IMR-90 (cell line): ENCODE results near the gene HOXC6. TPM values are rescaled to one million over a fixed set of nuclear protein-coding genes. Genes with fewer than 3 reads are reported as not detected.

Source experiments
- ATAC-seq: fragments of 200-7000 bp; cut with Tn5 transposase; 2 replicates; pipeline ENCODE4 v1.9.1; 2020; ENCODE audit warnings: low read depth, mild to moderate bottlenecking, moderate library complexity
- BruUV-seq: library from RNA; stranded (reverse); fragments of 400-500 nt; replicated peaks from 2 replicates; lab custom pipeline; 2021; lab: Mats Ljungman, UMichigan
- CTCF ChIA-PET: fragments of 300-600 bp; formaldehyde crosslinking; extraction: SDS; loops from one replicate; lab custom pipeline; 2021; ENCODE audit warnings: antibody characterized with exemption; lab: Yijun Ruan, JAX
- POLR2A ChIA-PET: fragments of 300-600 bp; sonication (Branson Sonifier 250); formaldehyde crosslinking; loops from one replicate; lab custom pipeline; 2022; ENCODE audit warnings: antibody characterized with exemption; ENCODE audit not compliant: unreplicated experiment; lab: Charles Lee
- DNase-seq: peaks from one replicate; pipeline ENCODE4 v3.0.0; 2013
- H2AFZ ChIP-seq: replicated peaks from 2 replicates; pipeline ENCODE3; 2013; ENCODE audit warnings: low read length, mild to moderate bottlenecking; ENCODE audit not compliant: poor library complexity
- H2AK5ac ChIP-seq: 2 replicates; pipeline ENCODE4 v1.6.1; 2013; ENCODE audit warnings: low read depth, low read length, inconsistent platforms
- H2AK9ac ChIP-seq: replicated peaks from 2 replicates; pipeline ENCODE3; 2013; ENCODE audit warnings: mild to moderate bottlenecking, low read depth, low read length, moderate library complexity; ENCODE audit not compliant: poor library complexity
- H2BK120ac ChIP-seq: 2 replicates; pipeline ENCODE4 v1.6.1; 2013; ENCODE audit warnings: low read depth, low read length, inconsistent platforms
- H2BK15ac ChIP-seq: 3 replicates; pipeline ENCODE4 v1.6.1; 2013; ENCODE audit warnings: low read depth, low read length, inconsistent platforms
- H2BK20ac ChIP-seq: 2 replicates; pipeline ENCODE4 v1.6.1; 2013; ENCODE audit warnings: low read depth, mild to moderate bottlenecking, inconsistent platforms, low read length, moderate library complexity
- H2BK5ac ChIP-seq: 2 replicates; pipeline ENCODE4 v1.6.1; 2013; ENCODE audit warnings: mild to moderate bottlenecking, low read depth, low read length, inconsistent platforms; ENCODE audit not compliant: poor library complexity, severe bottlenecking
- H3K14ac ChIP-seq: replicated peaks from 2 replicates; pipeline ENCODE4 v1.6.1; 2013; ENCODE audit warnings: low read depth, low read length, inconsistent platforms
- H3K18ac ChIP-seq: 2 replicates; pipeline ENCODE4 v1.6.1; 2013; ENCODE audit warnings: low read depth, low read length, control low read depth
- H3K23ac ChIP-seq: 2 replicates; pipeline ENCODE4 v1.6.1; 2013; ENCODE audit warnings: low read depth, low read length, inconsistent platforms
- H3K27ac ChIP-seq: 2 replicates; pipeline ENCODE4 v1.5.1; 2013; ENCODE audit warnings: mild to moderate bottlenecking, control low read depth, low read length; ENCODE audit not compliant: insufficient read depth
- H3K27me3 ChIP-seq: 2 replicates; pipeline ENCODE4 v1.6.1; 2013; ENCODE audit warnings: low read length; ENCODE audit not compliant: control insufficient read depth, insufficient read depth
- H3K36me3 ChIP-seq: 2 replicates; pipeline ENCODE4 v1.6.1; 2013; ENCODE audit warnings: low read length, mixed read lengths; ENCODE audit not compliant: control insufficient read depth, insufficient read depth
- H3K4ac ChIP-seq: 2 replicates; pipeline ENCODE4 v1.6.1; 2013; ENCODE audit warnings: low read depth, low read length, inconsistent platforms
- H3K4me1 ChIP-seq: 2 replicates; pipeline ENCODE4 v1.6.1; 2013; ENCODE audit warnings: low read length, mixed read lengths; ENCODE audit not compliant: control insufficient read depth, insufficient read depth
- H3K4me2 ChIP-seq: 2 replicates; pipeline ENCODE4 v1.6.1; 2013; ENCODE audit warnings: low read depth, mild to moderate bottlenecking, control low read depth, low read length, moderate library complexity
- H3K4me3 ChIP-seq: 2 replicates; pipeline ENCODE4 v1.5.1; 2013; ENCODE audit warnings: low read depth, mild to moderate bottlenecking, control low read depth, low read length, moderate library complexity; ENCODE audit not compliant: insufficient read depth
- H3K56ac ChIP-seq: 2 replicates; pipeline ENCODE4 v1.6.1; 2013; ENCODE audit warnings: low read length, inconsistent platforms; ENCODE audit not compliant: insufficient read depth; ENCODE audit errors: extremely low read depth
- H3K79me1 ChIP-seq, 2 experiments: 2 replicates each; pipeline ENCODE4 v1.6.1; 2013; ENCODE audit warnings: low read length in 2 of 2, inconsistent platforms in 1 of 2, low read depth in 1 of 2
- H3K9ac ChIP-seq: 2 replicates; pipeline ENCODE4 v1.6.1; 2013; ENCODE audit warnings: low read depth, low read length, control low read depth
- H3K9me1 ChIP-seq: 2 replicates; pipeline ENCODE4 v1.6.1; 2013; ENCODE audit warnings: low read length, inconsistent platforms; ENCODE audit not compliant: insufficient read depth
- H3K9me3 ChIP-seq: 2 replicates; pipeline ENCODE4 v1.6.1; 2013; ENCODE audit warnings: low read length; ENCODE audit not compliant: control insufficient read depth, insufficient read depth
- H4K20me1 ChIP-seq: 2 replicates; pipeline ENCODE4 v1.6.1; 2013; ENCODE audit warnings: low read length, inconsistent platforms; ENCODE audit not compliant: insufficient read depth
- H4K5ac ChIP-seq: 2 replicates; pipeline ENCODE4 v1.6.1; 2013; ENCODE audit warnings: mild to moderate bottlenecking, low read depth, low read length, control low read depth
- H4K8ac ChIP-seq, 2 experiments: 2 replicates each; pipeline ENCODE4 v1.6.1; 2013; ENCODE audit warnings: low read depth in 2 of 2, low read length in 2 of 2, control low read depth in 1 of 2, inconsistent platforms in 1 of 2
- H4K91ac ChIP-seq: 2 replicates; pipeline ENCODE4 v1.6.1; 2013; ENCODE audit warnings: low read depth, low read length, inconsistent platforms; ENCODE audit not compliant: insufficient read depth
- CEBPB ChIP-seq: IDR thresholded peaks from 2 replicates; pipeline ENCODE4 v1.6.1; 2012; ENCODE audit warnings: low read depth, low read length, improper control_type of control experiment
- CHD1 ChIP-seq: IDR thresholded peaks from 2 replicates; pipeline ENCODE4 v1.6.1; 2012; ENCODE audit warnings: low read depth, low read length, improper control_type of control experiment
- MAZ ChIP-seq: IDR thresholded peaks from 2 replicates; pipeline ENCODE4 v1.6.1; 2012; ENCODE audit warnings: low read depth, mild to moderate bottlenecking, low read length, improper control_type of control experiment, moderate library complexity, borderline replicate concordance
- MXI1 ChIP-seq: IDR thresholded peaks from 2 replicates; pipeline ENCODE4 v1.6.1; 2012; ENCODE audit warnings: low read depth, mild to moderate bottlenecking, low read length, moderate library complexity, borderline replicate concordance
- POLR2A ChIP-seq: IDR thresholded peaks from 2 replicates; pipeline ENCODE4 v1.6.1; 2012; ENCODE audit warnings: mild to moderate bottlenecking, low read depth, low read length
- RAD21 ChIP-seq: IDR thresholded peaks from 2 replicates; pipeline ENCODE4 v1.6.1; 2012; ENCODE audit warnings: low read length, improper control_type of control experiment
- RFX5 ChIP-seq: IDR thresholded peaks from 2 replicates; pipeline ENCODE4 v1.8.0; 2012; ENCODE audit warnings: low read depth, mild to moderate bottlenecking, low read length, moderate library complexity
- SMC3 ChIP-seq: fragments of 150-350 bp; IDR thresholded peaks from 2 replicates; pipeline ENCODE4 v1.6.1; 2016; ENCODE audit warnings: low read depth, mild to moderate bottlenecking, antibody characterized with exemption, low read length, moderate library complexity
- WGBS, 2 experiments: methylation state at CpG; one replicate each; pipeline versions ENCODE4 v1.1.5 to v1.1.7; 2013; ENCODE audit warnings: missing lambda C conversion rate in 2 of 2; ENCODE audit not compliant: insufficient read length in 1 of 2; ENCODE audit errors: extremely low coverage in 2 of 2; 5-methylcytosine and 5-hydroxymethylcytosine counted together
- dilution Hi-C: fragments of 300-500 bp; cut with HindIII; formaldehyde crosslinking; loops from one replicate; pipeline ENCODE4 v1.14.3; 2018; ENCODE audit warnings: low sequenced_read_pairs; ENCODE audit not compliant: unreplicated experiment
- in situ Hi-C: fragments of 300-500 bp; cut with MboI; formaldehyde crosslinking; loops from 3 replicates; pipeline ENCODE4 v1.14.3; 2019; ENCODE audit warnings: low sequenced_read_pairs, inconsistent platforms, mixed read lengths
- intact Hi-C: fragments of 100-400 bp; cut with micrococcal nuclease; formaldehyde crosslinking; loops from 2 replicates; pipeline ENCODE4 v1.10.0; 2022
- polyA plus RNA-seq, 3 experiments: library from polyadenylated mRNA; depleted of rRNA; stranded (reverse); fragments of >200 nt; gene quantifications; 2 replicates each; pipeline ENCODE4 v1.2.3, GENCODE V29; 2012; ENCODE audit warnings: low replicate concordance in 1 of 3
- total RNA-seq: library from RNA; depleted of rRNA; stranded (reverse); fragments of >200 nt; gene quantifications from 2 replicates; pipeline ENCODE4 v1.2.3, GENCODE V29; 2012
- TF ChIP-seq, protein P1 (sequence below): fragments of 150-350 bp; IDR thresholded peaks from 2 replicates; pipeline ENCODE4 v1.6.1; 2016; ENCODE audit warnings: low read depth, mild to moderate bottlenecking, low read length, moderate library complexity, borderline replicate concordance
- TF ChIP-seq, protein P2 (sequence below): conservative IDR thresholded peaks from 2 replicates; pipeline ENCODE4 v1.5.1; 2012; ENCODE audit warnings: mild to moderate bottlenecking, low read depth, low read length, improper control_type of control experiment
- TF ChIP-seq, protein P3 (sequence below): fragments of 150-350 bp; IDR thresholded peaks from 2 replicates; pipeline ENCODE4 v1.6.1; 2017; ENCODE audit warnings: mild to moderate bottlenecking, antibody characterized with exemption, low read length, low read depth

The HOXC6 gene
- total and polyA plus RNA-seq, 2 of the 4 experiments (the other 2 are of a cell fraction) = 1.1 TPM; not detected in 1

DNA sequence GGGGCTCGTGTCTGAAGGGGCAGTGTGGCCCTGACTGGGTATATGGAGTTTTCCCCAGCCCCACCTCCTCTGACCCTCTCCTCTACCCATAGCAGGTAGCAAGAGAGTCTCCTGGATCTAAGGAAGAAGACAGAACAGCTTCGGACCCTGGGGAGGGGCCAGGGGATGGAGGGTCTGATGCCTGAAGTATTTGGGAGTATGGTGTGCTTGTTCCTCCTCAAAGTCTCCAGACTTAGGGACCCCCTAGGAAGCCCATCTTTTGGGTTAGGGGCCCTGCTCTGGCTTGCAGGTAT lies 20.0 kb upstream of the HOXC6 start:
- no peak overlapping the region for H3K56ac ChIP-seq
- no peaks in the 10 kb centered on the region for H3K4me1 ChIP-seq
- H3K9me1 ChIP-seq = no peaks in the 10 kb centered on the region
- H2BK15ac ChIP-seq = no peak overlapping the region
- no peak overlapping the region for H3K4me3 ChIP-seq
- H4K8ac ChIP-seq = no peak overlapping the region
- H2BK120ac ChIP-seq = no peak overlapping the region
- no peaks in the 10 kb centered on the region for H3K9me3 ChIP-seq
- peaks cover 89% of the 10 kb centered on the region for H3K27me3 ChIP-seq
- POLR2A ChIA-PET = no interaction called here
- H2AFZ ChIP-seq = no peak overlapping the region
- ATAC-seq (no peak), DNase-seq (no peak)
- WGBS, 2 experiments = no CpG with 5 or more reads among the region's 2 CpGs
- no peak overlapping the region for H3K23ac ChIP-seq
- H3K18ac ChIP-seq = no peak overlapping the region
- no peak overlapping the region for H3K9ac ChIP-seq
- BruUV-seq = no TSS peak
- H3K4ac ChIP-seq = no peak overlapping the region
- H3K14ac ChIP-seq = no peak overlapping the region
- H3K27ac ChIP-seq = no peak overlapping the region
- H4K20me1 ChIP-seq = no peaks in the 10 kb centered on the region
- H4K91ac ChIP-seq = no peak overlapping the region
- no peak overlapping the region for H3K4me2 ChIP-seq
- TF ChIP-seq, protein P1, sequence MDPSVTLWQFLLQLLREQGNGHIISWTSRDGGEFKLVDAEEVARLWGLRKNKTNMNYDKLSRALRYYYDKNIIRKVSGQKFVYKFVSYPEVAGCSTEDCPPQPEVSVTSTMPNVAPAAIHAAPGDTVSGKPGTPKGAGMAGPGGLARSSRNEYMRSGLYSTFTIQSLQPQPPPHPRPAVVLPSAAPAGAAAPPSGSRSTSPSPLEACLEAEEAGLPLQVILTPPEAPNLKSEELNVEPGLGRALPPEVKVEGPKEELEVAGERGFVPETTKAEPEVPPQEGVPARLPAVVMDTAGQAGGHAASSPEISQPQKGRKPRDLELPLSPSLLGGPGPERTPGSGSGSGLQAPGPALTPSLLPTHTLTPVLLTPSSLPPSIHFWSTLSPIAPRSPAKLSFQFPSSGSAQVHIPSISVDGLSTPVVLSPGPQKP = no peak
- no peak for TF ChIP-seq MXI1
- TF ChIP-seq CEBPB = no peak
- no peak for TF ChIP-seq POLR2A
- TF ChIP-seq, protein P2, sequence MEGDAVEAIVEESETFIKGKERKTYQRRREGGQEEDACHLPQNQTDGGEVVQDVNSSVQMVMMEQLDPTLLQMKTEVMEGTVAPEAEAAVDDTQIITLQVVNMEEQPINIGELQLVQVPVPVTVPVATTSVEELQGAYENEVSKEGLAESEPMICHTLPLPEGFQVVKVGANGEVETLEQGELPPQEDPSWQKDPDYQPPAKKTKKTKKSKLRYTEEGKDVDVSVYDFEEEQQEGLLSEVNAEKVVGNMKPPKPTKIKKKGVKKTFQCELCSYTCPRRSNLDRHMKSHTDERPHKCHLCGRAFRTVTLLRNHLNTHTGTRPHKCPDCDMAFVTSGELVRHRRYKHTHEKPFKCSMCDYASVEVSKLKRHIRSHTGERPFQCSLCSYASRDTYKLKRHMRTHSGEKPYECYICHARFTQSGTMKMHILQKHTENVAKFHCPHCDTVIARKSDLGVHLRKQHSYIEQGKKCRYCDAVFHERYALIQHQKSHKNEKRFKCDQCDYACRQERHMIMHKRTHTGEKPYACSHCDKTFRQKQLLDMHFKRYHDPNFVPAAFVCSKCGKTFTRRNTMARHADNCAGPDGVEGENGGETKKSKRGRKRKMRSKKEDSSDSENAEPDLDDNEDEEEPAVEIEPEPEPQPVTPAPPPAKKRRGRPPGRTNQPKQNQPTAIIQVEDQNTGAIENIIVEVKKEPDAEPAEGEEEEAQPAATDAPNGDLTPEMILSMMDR = no peak
- TF ChIP-seq RAD21 = no peak
- TF ChIP-seq SMC3 = no peak
- TF ChIP-seq RFX5 = no peak
- TF ChIP-seq MAZ = no peak
- no peak for TF ChIP-seq CHD1
- TF ChIP-seq, protein P3, sequence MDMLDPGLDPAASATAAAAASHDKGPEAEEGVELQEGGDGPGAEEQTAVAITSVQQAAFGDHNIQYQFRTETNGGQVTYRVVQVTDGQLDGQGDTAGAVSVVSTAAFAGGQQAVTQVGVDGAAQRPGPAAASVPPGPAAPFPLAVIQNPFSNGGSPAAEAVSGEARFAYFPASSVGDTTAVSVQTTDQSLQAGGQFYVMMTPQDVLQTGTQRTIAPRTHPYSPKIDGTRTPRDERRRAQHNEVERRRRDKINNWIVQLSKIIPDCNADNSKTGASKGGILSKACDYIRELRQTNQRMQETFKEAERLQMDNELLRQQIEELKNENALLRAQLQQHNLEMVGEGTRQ = no peak
- no peaks in the 10 kb centered on the region for H3K36me3 ChIP-seq
- no peak overlapping the region for H2BK20ac ChIP-seq
- dilution Hi-C loops = no loop called here
- no peaks in the 10 kb centered on the region for H3K79me1 ChIP-seq
- CTCF ChIA-PET = interaction anchor here (3.1 kb wide), 1 partner anchor 193 kb away, joined by 19 read pairs; no protein-coding TSS in a partner anchor
- in situ Hi-C loops = loop anchor here (5.0 kb wide), 1 partner anchor 184 kb away; no protein-coding TSS in a partner anchor
- H2AK5ac ChIP-seq = no peak overlapping the region
- no peak overlapping the region for H4K5ac ChIP-seq
- intact Hi-C loops = loop anchor here (10.0 kb wide), 1 partner anchor 303 kb away; no protein-coding TSS in a partner anchor
- H2BK5ac ChIP-seq = no peak overlapping the region
- H2AK9ac ChIP-seq = no peak overlapping the region
